HUES48 (cell line): ENCODE measurements around the gene DMD.

Source experiments
- H3K27ac ChIP-seq: one replicate; pipeline ENCODE4 v1.7.0; 2013; ENCODE audit warnings: low read depth, low read length, inconsistent platforms
- H3K27me3 ChIP-seq: 2 replicates; pipeline ENCODE4 v1.6.1; 2013; ENCODE audit warnings: mild to moderate bottlenecking, low read length; ENCODE audit not compliant: control insufficient read depth, insufficient read depth
- H3K36me3 ChIP-seq: 2 replicates; pipeline ENCODE4 v1.6.1; 2013; ENCODE audit warnings: low read length; ENCODE audit not compliant: control insufficient read depth, insufficient read depth
- H3K4me1 ChIP-seq: 2 replicates; pipeline ENCODE4 v1.6.1; 2013; ENCODE audit warnings: mild to moderate bottlenecking, low read length; ENCODE audit not compliant: control insufficient read depth, insufficient read depth
- H3K4me3 ChIP-seq: 2 replicates; pipeline ENCODE4 v1.5.1; 2013; ENCODE audit warnings: mild to moderate bottlenecking, low read depth, low read length
- H3K9ac ChIP-seq: 2 replicates; pipeline ENCODE4 v1.6.1; 2013; ENCODE audit warnings: mild to moderate bottlenecking, low read depth, low read length, moderate library complexity
- H3K9me3 ChIP-seq: 2 replicates; pipeline ENCODE4 v1.6.1; 2013; ENCODE audit warnings: low read length; ENCODE audit not compliant: control insufficient read depth, insufficient read depth

Gene DMD

GRCh38 chrX:33211356-33212260, at the start of gene DMD:
TSS of gene DMD (minus strand) at chrX:33211549. CDS start at chrX:33211312, 237 bp downstream.
- Histone ChIP-seq H3K9ac (no peak within 1 kb of the TSS), H3K4me1 (peaks cover 15% of the 10 kb centered on the region), H3K4me3 (no peak within 1 kb of the TSS), H3K27me3 (no peaks in the 10 kb centered on the region), H3K9me3 (no peaks in the 10 kb centered on the region), H3K36me3 (no peaks in the 10 kb centered on the region), H3K27ac (no peak within 1 kb of the TSS)

DNA sequence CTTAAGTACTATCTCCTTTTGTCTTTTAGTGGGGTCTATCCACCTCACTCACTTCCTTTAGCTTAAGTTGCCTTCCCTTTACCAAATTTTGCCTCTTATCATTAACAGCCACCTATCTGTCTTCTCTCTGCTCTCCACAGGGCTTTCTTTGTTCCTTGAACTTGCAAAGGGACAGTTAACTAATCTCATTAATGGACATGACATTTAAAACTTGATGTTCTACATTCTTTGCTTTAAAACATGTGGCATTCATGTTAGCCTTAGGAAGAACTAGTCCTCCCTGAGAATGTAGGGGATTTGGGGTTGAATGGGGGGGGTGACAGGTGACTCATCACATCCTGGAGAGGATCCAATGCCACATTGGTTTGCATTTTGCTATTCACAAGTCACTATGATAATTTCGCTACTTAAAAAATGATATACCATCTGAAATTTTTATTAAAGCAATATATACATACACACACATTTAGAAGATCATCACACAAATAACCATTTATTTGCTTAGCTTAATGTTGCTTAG, 41.0 kb upstream of the DMD start:
- no peak overlapping the region for H3K9ac ChIP-seq
- peaks cover 8% of the 10 kb centered on the region for H3K4me1 ChIP-seq
- H3K9me3 ChIP-seq = no peaks in the 10 kb centered on the region
- no peak overlapping the region for H3K4me3 ChIP-seq
- H3K27me3 ChIP-seq = no peaks in the 10 kb centered on the region
- H3K27ac ChIP-seq = peak overlapping the region; percentile 45
- H3K36me3 ChIP-seq = no peaks in the 10 kb centered on the region

- Histone ChIP-seq H3K9me3 (no peaks in the 10 kb centered on the region), H3K27ac (no peak overlapping the region), H3K4me3 (no peak overlapping the region), H3K9ac (no peak overlapping the region), H3K4me1 (no peaks in the 10 kb centered on the region), H3K36me3 (no peaks in the 10 kb centered on the region), H3K27me3 (no peaks in the 10 kb centered on the region)
Observed at GRCh38 chrX:33218819-33219218, 7.5 kb upstream of the DMD start.

DNA sequence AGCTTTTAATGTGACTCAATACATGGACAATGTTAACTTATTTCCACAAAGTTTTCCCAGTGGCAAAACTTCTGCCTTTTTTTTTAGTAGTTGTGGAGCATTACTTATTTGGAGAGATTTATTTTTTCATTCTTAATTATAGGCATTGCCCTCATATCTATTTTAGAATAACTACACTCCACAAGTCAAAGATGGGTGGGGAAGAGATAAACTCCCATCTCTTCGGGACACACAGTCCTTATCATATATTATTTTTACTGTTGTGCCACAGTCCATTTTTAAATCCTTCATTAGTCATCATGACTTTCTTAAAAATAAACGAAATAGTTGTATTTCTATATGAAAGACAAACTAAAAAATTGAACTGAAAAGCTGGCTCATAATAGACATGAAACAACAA, 1.2 kb downstream of the DMD start:
- Histone ChIP-seq H3K9ac (no peak overlapping the region), H3K27me3 (no peaks in the 10 kb centered on the region), H3K36me3 (no peaks in the 10 kb centered on the region), H3K9me3 (no peaks in the 10 kb centered on the region), H3K4me1 (peaks cover 19% of the 10 kb centered on the region), H3K27ac (no peak overlapping the region), H3K4me3 (no peak overlapping the region)

DNA sequence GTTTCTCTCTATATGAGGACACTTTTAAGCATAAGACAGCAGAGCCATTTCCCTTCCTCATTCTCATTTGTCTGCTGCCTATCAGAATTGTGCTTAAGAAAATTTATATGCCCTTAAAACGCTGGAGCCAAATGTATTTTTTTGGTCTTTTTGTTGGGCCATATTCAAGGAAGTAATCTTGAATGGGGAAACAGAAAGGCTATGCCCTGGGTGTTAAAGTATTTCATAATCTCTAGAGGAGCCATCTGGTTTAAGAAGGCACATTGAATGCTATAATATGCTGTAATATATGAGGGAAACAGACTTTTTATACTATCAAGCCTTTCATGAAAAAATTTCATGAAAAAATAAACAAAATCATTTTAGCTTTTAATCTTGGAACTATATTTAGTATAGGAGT, 4.3 kb downstream of the DMD start:
- Histone ChIP-seq H3K36me3 (no peaks in the 10 kb centered on the region), H3K27ac (no peak overlapping the region), H3K4me1 (peaks cover 36% of the 10 kb centered on the region), H3K4me3 (no peak overlapping the region), H3K9me3 (no peaks in the 10 kb centered on the region), H3K9ac (no peak overlapping the region), H3K27me3 (no peaks in the 10 kb centered on the region)

GRCh38 chrX:33205321-33205720, 6.0 kb downstream of the DMD start:
- Histone ChIP-seq H3K4me3 (no peak overlapping the region), H3K27ac (no peak overlapping the region), H3K4me1 (peaks cover 25% of the 10 kb centered on the region; the same call in 1 of the 2 replicates), H3K27me3 (no peaks in the 10 kb centered on the region), H3K36me3 (no peaks in the 10 kb centered on the region), H3K9me3 (no peaks in the 10 kb centered on the region), H3K9ac (no peak overlapping the region)

DNA sequence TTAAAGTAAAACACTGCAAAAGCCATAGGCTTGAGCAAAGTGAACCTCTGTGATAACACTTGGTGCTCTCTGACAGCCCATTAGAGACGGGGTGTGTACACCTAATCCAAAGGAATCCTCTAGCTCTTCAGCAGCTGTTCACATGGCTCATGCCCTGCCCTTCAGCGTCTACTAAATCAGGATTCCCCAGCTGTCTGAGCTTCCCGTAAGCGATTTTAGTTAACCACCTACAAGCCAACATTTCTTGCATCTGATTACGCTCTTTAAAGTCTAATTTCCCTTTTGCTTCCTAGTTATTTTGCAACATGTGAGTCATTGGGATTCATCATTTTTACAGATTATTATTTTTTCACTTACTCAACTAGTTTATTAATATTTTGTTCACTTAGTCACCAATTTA, 6.5 kb downstream of the DMD start:
- H3K9ac ChIP-seq = no peak overlapping the region

GRCh38 chrX:33198561-33199279, 12.6 kb downstream of the DMD start:
- Histone ChIP-seq H3K4me3 (no peak overlapping the region), H3K27me3 (no peaks in the 10 kb centered on the region), H3K4me1 (peaks cover 5% of the 10 kb centered on the region; the same call in 1 of the 2 replicates), H3K9me3 (no peaks in the 10 kb centered on the region), H3K36me3 (no peaks in the 10 kb centered on the region), H3K27ac (no peak overlapping the region), H3K9ac (no peak overlapping the region)

More for the DNA sequence above, 6.5 kb downstream of the DMD start:
- no peaks in the 10 kb centered on the region for H3K9me3 ChIP-seq
- no peak overlapping the region for H3K27ac ChIP-seq
- H3K4me3 ChIP-seq = no peak overlapping the region
- no peaks in the 10 kb centered on the region for H3K36me3 ChIP-seq
- H3K27me3 ChIP-seq = no peaks in the 10 kb centered on the region
- H3K4me1 ChIP-seq = peaks cover 25% of the 10 kb centered on the region; the same call in 1 of the 2 replicates

DNA sequence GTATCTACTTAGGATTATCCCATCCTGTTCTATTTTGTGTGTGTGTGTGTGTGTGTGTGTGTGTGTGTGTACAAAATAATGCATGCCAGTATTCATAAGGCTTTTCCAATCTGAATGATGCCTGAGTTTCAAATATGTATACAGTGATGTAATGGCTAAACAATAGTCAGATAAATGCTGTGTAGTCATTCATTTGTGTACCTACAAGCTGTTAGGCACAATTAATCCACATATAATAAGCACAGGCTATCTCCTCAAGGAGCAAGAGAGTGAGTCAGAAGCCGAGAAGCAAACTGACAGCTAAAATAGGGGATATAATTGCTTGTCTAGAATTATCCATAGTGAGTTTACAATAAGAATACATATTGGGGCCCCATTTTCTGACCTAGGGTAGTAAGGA, 15.7 kb downstream of the DMD start:
- no peak overlapping the region for H3K27ac ChIP-seq
- peaks cover 4% of the 10 kb centered on the region; the same call in 1 of the 2 replicates for H3K4me1 ChIP-seq
- H3K4me3 ChIP-seq = no peak overlapping the region
- H3K9me3 ChIP-seq = no peaks in the 10 kb centered on the region
- H3K27me3 ChIP-seq = peaks cover 12% of the 10 kb centered on the region
- no peak overlapping the region for H3K9ac ChIP-seq
- no peaks in the 10 kb centered on the region for H3K36me3 ChIP-seq

- no peak overlapping the region for H3K27ac ChIP-seq
- no peak overlapping the region for H3K4me3 ChIP-seq
- H3K9ac ChIP-seq = no peak overlapping the region
- H3K4me1 ChIP-seq = peaks cover 4% of the 10 kb centered on the region; the same call in 1 of the 2 replicates
- no peaks in the 10 kb centered on the region for H3K36me3 ChIP-seq
- peaks cover 15% of the 10 kb centered on the region for H3K27me3 ChIP-seq
- no peaks in the 10 kb centered on the region for H3K9me3 ChIP-seq
Observed at GRCh38 chrX:33194876-33195433, 16.4 kb downstream of the DMD start.
